ENCODE measurements around the gene FZD10.

FZD10 gene

GRCh38 chr12:130132831-130133511, 29.3 kb upstream of the FZD10 start:
- TF ChIP-seq CEBPB (IDR thresholded peaks at IDR 0.05) (no peak), EP300 (IDR thresholded peaks at IDR 0.05; ENCODE audit: borderline replicate concordance) (no peak), RAD21 (IDR thresholded peaks at IDR 0.05; ENCODE audit: low read depth) (no peak), TEAD4 (IDR thresholded peaks at IDR 0.05) (no peak), CREB1 (IDR thresholded peaks at IDR 0.05; ENCODE audit: low read depth) (no peak), TCF12 (IDR thresholded peaks at IDR 0.05; ENCODE audit: low read depth) (no peak)

- no peak for TF ChIP-seq NFIC (IDR thresholded peaks at IDR 0.05)
- no peak for TF ChIP-seq TEAD4 (IDR thresholded peaks at IDR 0.05)
- TF ChIP-seq EP300 (IDR thresholded peaks at IDR 0.05; ENCODE audit: borderline replicate concordance): no peak
- TF ChIP-seq RAD21 (IDR thresholded peaks at IDR 0.05; ENCODE audit: low read depth): no peak
- TF ChIP-seq FOXM1 (IDR thresholded peaks at IDR 0.05; ENCODE audit: borderline replicate concordance, low read depth): no peak
- no peak for TF ChIP-seq CREB1 (IDR thresholded peaks at IDR 0.05; ENCODE audit: low read depth)
- no peak for TF ChIP-seq ZBTB7A (IDR thresholded peaks at IDR 0.05; ENCODE audit: low read depth)
- TF ChIP-seq EGR1 (IDR thresholded peaks at IDR 0.05): no peak
- TF ChIP-seq YY1 (IDR thresholded peaks at IDR 0.05; ENCODE audit: low read depth): no peak
- no peak for TF ChIP-seq MAX (IDR thresholded peaks at IDR 0.05)
These were observed 28.3 kb upstream of the FZD10 start for GRCh38 chr12:130133851-130134562.

GRCh38 chr12:130134563-130134915, 27.7 kb upstream of the FZD10 start:
- TF ChIP-seq EP300 (IDR thresholded peaks at IDR 0.05; ENCODE audit: borderline replicate concordance): no peak
- no peak for TF ChIP-seq REST (IDR thresholded peaks at IDR 0.05; ENCODE audit: low read depth)
- TF ChIP-seq TAF1 (IDR thresholded peaks at IDR 0.05; ENCODE audit: low read depth): no peak
- no peak for TF ChIP-seq FOXM1 (IDR thresholded peaks at IDR 0.05; ENCODE audit: borderline replicate concordance, low read depth)
- no peak for TF ChIP-seq TCF12 (IDR thresholded peaks at IDR 0.05; ENCODE audit: low read depth)
- no peak for TF ChIP-seq CREB1 (IDR thresholded peaks at IDR 0.05; ENCODE audit: low read depth)
- no peak for TF ChIP-seq NFIC (IDR thresholded peaks at IDR 0.05)
- no peak for TF ChIP-seq RAD21 (IDR thresholded peaks at IDR 0.05; ENCODE audit: low read depth)
- TF ChIP-seq TEAD4 (IDR thresholded peaks at IDR 0.05): no peak
- no peak for TF ChIP-seq USF1 (IDR thresholded peaks at IDR 0.05)
- TF ChIP-seq ZBTB7A (IDR thresholded peaks at IDR 0.05; ENCODE audit: low read depth): no peak
- no peak for TF ChIP-seq YY1 (IDR thresholded peaks at IDR 0.05; ENCODE audit: low read depth)
- TF ChIP-seq MAX (IDR thresholded peaks at IDR 0.05): no peak
- TF ChIP-seq CEBPB (IDR thresholded peaks at IDR 0.05): no peak
- no peak for TF ChIP-seq EGR1 (IDR thresholded peaks at IDR 0.05)

- TF ChIP-seq ZBTB7A (IDR thresholded peaks at IDR 0.05; ENCODE audit: low read depth): no peak
- TF ChIP-seq YY1 (IDR thresholded peaks at IDR 0.05; ENCODE audit: low read depth): no peak
- no peak for TF ChIP-seq NFIC (IDR thresholded peaks at IDR 0.05)
- TF ChIP-seq RAD21 (IDR thresholded peaks at IDR 0.05; ENCODE audit: low read depth): no peak
- TF ChIP-seq MAX (IDR thresholded peaks at IDR 0.05): no peak
- TF ChIP-seq USF1 (IDR thresholded peaks at IDR 0.05): no peak
- TF ChIP-seq EGR1 (IDR thresholded peaks at IDR 0.05): no peak
- TF ChIP-seq TEAD4 (IDR thresholded peaks at IDR 0.05): no peak
- no peak for TF ChIP-seq TCF12 (IDR thresholded peaks at IDR 0.05; ENCODE audit: low read depth)
These were observed 25.7 kb upstream of the FZD10 start for GRCh38 chr12:130136509-130137039.

GRCh38 chr12:130137040-130138018, 24.9 kb upstream of the FZD10 start:
- TF ChIP-seq EP300 (IDR thresholded peaks at IDR 0.05; ENCODE audit: borderline replicate concordance): no peak
- TF ChIP-seq NFIC (IDR thresholded peaks at IDR 0.05): no peak
- no peak for TF ChIP-seq YY1 (IDR thresholded peaks at IDR 0.05; ENCODE audit: low read depth)
- no peak for TF ChIP-seq REST (IDR thresholded peaks at IDR 0.05; ENCODE audit: low read depth)
- no peak for TF ChIP-seq EGR1 (IDR thresholded peaks at IDR 0.05)
- TF ChIP-seq CEBPB (IDR thresholded peaks at IDR 0.05): no peak
- TF ChIP-seq TEAD4 (IDR thresholded peaks at IDR 0.05): no peak
- no peak for TF ChIP-seq ZBTB7A (IDR thresholded peaks at IDR 0.05; ENCODE audit: low read depth)
- TF ChIP-seq FOXM1 (IDR thresholded peaks at IDR 0.05; ENCODE audit: borderline replicate concordance, low read depth): no peak
- no peak for TF ChIP-seq TCF12 (IDR thresholded peaks at IDR 0.05; ENCODE audit: low read depth)
- TF ChIP-seq TAF1 (IDR thresholded peaks at IDR 0.05; ENCODE audit: low read depth): no peak
- TF ChIP-seq CREB1 (IDR thresholded peaks at IDR 0.05; ENCODE audit: low read depth): no peak
- no peak for TF ChIP-seq USF1 (IDR thresholded peaks at IDR 0.05)
- TF ChIP-seq MAX (IDR thresholded peaks at IDR 0.05): no peak
- TF ChIP-seq RAD21 (IDR thresholded peaks at IDR 0.05; ENCODE audit: low read depth): no peak
